22Rv1 (cell line): Measurements from ENCODE around the gene GEN1.

Source experiments
- H3K27ac ChIP-seq: fragments of 450-650 bp; 2 replicates; pipeline ENCODE4 v1.5.1; 2017
- ZFX ChIP-seq: fragments of 450-650 bp; IDR thresholded peaks from 2 replicates; pipeline ENCODE4 v1.6.1; 2017; ENCODE audit warnings: antibody characterized with exemption, borderline replicate concordance
- TF ChIP-seq, protein P1 (sequence below): fragments of 450-650 bp; IDR thresholded peaks from 2 replicates; pipeline ENCODE4 v1.5.1; 2017; ENCODE audit warnings: mild to moderate bottlenecking

Gene GEN1

DNA sequence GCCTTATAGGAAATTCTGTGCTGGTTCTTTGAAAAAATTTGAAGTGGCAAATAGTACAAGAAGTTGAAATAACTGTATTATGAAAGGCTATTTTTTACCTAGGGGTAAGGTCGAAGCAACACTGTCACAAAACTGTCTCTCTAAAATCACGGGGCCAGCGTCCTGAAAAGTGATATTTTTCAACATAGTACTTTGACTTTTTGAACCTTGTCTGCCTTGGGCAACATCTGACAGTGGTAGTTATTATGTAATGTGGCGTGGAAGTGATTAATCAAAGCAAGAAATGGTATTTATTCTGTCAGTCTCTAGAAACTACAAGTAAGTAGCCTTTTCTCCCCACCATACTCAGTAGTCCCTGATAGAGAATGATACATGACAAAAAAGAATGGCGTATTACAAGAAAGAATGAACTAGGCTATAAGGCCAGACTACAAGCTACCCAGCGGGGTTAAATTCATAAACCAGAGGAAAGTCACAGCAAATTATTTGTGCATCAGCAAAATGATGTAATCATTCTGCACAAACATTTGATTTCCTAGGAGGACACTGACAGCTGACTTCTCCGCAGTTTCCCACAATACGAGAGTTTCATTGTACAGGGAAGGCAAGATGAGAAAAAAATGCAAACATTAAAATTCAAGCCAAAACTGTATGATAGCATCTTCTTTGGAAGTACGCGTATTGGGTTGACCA, 9.8 kb downstream of the GEN1 start:
- TF ChIP-seq, protein P1, sequence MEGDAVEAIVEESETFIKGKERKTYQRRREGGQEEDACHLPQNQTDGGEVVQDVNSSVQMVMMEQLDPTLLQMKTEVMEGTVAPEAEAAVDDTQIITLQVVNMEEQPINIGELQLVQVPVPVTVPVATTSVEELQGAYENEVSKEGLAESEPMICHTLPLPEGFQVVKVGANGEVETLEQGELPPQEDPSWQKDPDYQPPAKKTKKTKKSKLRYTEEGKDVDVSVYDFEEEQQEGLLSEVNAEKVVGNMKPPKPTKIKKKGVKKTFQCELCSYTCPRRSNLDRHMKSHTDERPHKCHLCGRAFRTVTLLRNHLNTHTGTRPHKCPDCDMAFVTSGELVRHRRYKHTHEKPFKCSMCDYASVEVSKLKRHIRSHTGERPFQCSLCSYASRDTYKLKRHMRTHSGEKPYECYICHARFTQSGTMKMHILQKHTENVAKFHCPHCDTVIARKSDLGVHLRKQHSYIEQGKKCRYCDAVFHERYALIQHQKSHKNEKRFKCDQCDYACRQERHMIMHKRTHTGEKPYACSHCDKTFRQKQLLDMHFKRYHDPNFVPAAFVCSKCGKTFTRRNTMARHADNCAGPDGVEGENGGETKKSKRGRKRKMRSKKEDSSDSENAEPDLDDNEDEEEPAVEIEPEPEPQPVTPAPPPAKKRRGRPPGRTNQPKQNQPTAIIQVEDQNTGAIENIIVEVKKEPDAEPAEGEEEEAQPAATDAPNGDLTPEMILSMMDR, result no peak
- no peak for TF ChIP-seq ZFX
- H3K27ac ChIP-seq, result no peak overlapping the region

DNA sequence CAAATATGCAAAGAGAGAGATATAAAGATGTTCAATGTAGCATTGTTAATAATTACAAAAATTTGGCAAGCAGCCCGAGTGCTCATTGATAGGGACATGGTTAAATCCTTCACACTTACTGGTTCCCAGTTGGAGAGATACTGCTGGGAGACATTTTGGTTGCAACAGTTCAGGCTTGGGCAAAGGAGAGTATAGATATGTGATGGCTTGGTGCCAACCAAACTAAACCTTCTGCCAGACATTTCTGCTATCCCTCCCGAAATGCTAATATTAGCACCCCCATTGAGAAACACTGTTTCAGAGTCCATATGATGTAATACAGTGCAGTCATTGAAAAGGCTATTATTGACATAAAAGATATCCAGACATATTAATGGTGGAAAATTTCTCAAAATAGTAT, 11.5 kb downstream of the GEN1 start:
- no peak for TF ChIP-seq ZFX
- TF ChIP-seq, protein P1, result no peak
- no peak overlapping the region for H3K27ac ChIP-seq

DNA sequence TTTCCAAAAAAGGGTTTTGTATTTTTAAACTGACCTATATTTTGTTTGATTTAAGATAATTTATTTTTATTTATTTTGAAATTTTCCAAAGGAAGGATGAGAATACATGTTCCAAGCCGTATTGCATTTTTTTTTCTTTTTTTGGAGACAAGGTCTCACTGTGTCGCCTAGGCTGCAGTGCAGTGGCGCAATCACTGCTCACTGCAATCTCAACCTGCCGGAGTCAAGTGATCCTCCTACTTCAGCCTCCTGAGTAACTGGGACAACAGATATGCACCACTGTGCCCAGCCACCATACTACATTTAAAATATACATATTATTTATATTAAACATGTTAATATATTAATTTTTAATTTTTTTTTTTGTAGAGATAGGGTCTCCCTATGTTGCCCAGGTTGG, 15.0 kb downstream of the GEN1 start:
- no peak for TF ChIP-seq ZFX
- TF ChIP-seq, protein P1, result no peak
- no peak overlapping the region for H3K27ac ChIP-seq

DNA sequence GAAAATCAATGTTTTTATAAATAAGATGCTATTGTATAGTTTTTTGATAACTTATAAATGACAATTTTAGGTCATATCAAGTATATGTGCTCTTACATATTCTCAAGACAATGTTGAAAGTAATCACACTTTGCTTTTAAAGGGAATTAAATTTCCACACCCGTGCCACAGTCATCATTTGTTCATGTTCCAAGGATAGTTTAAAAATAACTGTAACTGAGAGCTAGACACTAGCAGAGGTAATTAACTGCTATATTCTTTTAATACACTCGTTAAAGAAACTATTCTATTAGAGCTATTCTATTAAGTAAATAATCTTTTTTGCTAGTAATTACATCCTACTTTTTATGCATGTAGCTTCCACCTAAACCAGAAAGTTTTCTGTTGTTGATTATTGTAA, 18.0 kb downstream of the GEN1 start:
- TF ChIP-seq, protein P1, result no peak
- TF ChIP-seq ZFX, result no peak
- H3K27ac ChIP-seq, result no peak overlapping the region

- no peak overlapping the region for H3K27ac ChIP-seq
- TF ChIP-seq ZFX, result no peak
- TF ChIP-seq, protein P1, result no peak
Observed at GRCh38 chr2:17772532-17772931, 18.6 kb downstream of the GEN1 start.

GRCh38 chr2:17780546-17780945, 26.6 kb downstream of the GEN1 start:
- H3K27ac ChIP-seq, result no peak overlapping the region
- TF ChIP-seq, protein P1, result no peak

GRCh38 chr2:17781482-17781881, 27.5 kb downstream of the GEN1 start:
- H3K27ac ChIP-seq, result no peak overlapping the region
- no peak for TF ChIP-seq ZFX
- TF ChIP-seq, protein P1, result no peak
